Activated B cell treated with CpG ODN at 0.5 μM for 24 hours (primary cell): ENCODE data around the gene PFKFB3. TPM values are rescaled to one million over a fixed set of nuclear protein-coding genes. Genes with fewer than 3 reads are reported as not detected.

Experiments
- ATAC-seq: fragments of 200-7000 bp; cut with Tn5 transposase; one replicate; pipeline ENCODE4 v1.10.0; 2021; ENCODE audit warnings: low read depth, mild to moderate bottlenecking, moderate library complexity
- CTCF ChIA-PET: fragments of 350-600 bp; sonication (Branson Sonifier 250); formaldehyde crosslinking; loops from one replicate; lab custom pipeline; 2021; ENCODE audit warnings: antibody characterized with exemption; lab: Charles Lee
- POLR2A ChIA-PET: fragments of 350-600 bp; sonication (Branson Sonifier 250); formaldehyde crosslinking; loops from one replicate; lab custom pipeline; 2021; ENCODE audit warnings: antibody characterized with exemption; lab: Charles Lee
- DNase-seq: peaks from one replicate; pipeline ENCODE4 v3.0.0; 2022
- H3K27ac Mint-ChIP-seq: one replicate; pipeline ENCODE4 v1.8.0; 2020; ENCODE audit warnings: mixed read lengths
- H3K27me3 Mint-ChIP-seq: one replicate; pipeline ENCODE4 v1.8.0; 2021; ENCODE audit warnings: mixed read lengths
- H3K36me3 Mint-ChIP-seq: one replicate; pipeline ENCODE4 v1.8.0; 2021; ENCODE audit warnings: low read depth, mixed read lengths
- H3K4me1 Mint-ChIP-seq: one replicate; pipeline ENCODE4 v1.8.0; 2021; ENCODE audit warnings: mixed read lengths
- H3K4me3 Mint-ChIP-seq: one replicate; pipeline ENCODE4 v1.8.0; 2020; ENCODE audit warnings: mild to moderate bottlenecking, mixed read lengths
- H3K9me3 Mint-ChIP-seq: one replicate; pipeline ENCODE4 v1.8.0; 2020; ENCODE audit warnings: mixed read lengths
- intact Hi-C: fragments of 100-400 bp; cut with micrococcal nuclease; formaldehyde crosslinking; loops from one replicate; pipeline ENCODE4 v1.15.1; 2024
- total RNA-seq: library from RNA; stranded (reverse); gene quantifications from 2 replicates; pipeline ENCODE4 v1.2.3, GENCODE V29; 2022
- TF ChIP-seq, protein P1 (sequence below): fragments of 200-600 bp; IDR thresholded peaks from one replicate; pipeline ENCODE4 v1.8.0; 2022; ENCODE audit warnings: antibody characterized with exemption, mild to moderate bottlenecking

Gene PFKFB3
- total RNA-seq, 1 donor from 2014 or later, result 105 TPM

DNA sequence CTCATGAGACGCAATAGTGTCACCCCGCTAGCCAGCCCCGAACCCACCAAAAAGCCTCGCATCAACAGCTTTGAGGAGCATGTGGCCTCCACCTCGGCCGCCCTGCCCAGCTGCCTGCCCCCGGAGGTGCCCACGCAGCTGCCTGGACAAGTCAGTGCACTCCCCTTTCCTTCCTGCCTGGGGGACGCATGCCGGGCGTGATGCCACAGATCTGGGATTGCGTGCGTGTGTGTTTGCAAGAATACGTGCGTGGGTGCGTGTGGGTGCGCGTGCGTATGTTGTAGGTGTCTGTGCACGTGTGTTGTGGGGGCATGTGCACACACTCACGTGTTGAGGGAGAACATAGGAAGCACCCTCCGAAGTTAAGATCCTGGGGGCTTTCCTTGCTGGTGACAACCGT is 23.5 kb downstream of the PFKFB3 start:
- Mint-ChIP-seq H3K27ac (no peak overlapping the region), H3K9me3 (no peaks in the 10 kb centered on the region), H3K36me3 (peaks cover 91% of the 10 kb centered on the region), H3K4me1 (no peaks in the 10 kb centered on the region), H3K27me3 (no peaks in the 10 kb centered on the region), H3K4me3 (no peak overlapping the region)
- ChIA-PET CTCF (no interaction called here), POLR2A (no interaction called here)
- TF ChIP-seq, protein P1, sequence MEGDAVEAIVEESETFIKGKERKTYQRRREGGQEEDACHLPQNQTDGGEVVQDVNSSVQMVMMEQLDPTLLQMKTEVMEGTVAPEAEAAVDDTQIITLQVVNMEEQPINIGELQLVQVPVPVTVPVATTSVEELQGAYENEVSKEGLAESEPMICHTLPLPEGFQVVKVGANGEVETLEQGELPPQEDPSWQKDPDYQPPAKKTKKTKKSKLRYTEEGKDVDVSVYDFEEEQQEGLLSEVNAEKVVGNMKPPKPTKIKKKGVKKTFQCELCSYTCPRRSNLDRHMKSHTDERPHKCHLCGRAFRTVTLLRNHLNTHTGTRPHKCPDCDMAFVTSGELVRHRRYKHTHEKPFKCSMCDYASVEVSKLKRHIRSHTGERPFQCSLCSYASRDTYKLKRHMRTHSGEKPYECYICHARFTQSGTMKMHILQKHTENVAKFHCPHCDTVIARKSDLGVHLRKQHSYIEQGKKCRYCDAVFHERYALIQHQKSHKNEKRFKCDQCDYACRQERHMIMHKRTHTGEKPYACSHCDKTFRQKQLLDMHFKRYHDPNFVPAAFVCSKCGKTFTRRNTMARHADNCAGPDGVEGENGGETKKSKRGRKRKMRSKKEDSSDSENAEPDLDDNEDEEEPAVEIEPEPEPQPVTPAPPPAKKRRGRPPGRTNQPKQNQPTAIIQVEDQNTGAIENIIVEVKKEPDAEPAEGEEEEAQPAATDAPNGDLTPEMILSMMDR, result no peak
- ATAC-seq, result no peak
- intact Hi-C loops, result no loop called here
- DNase-seq, result no peak

DNA sequence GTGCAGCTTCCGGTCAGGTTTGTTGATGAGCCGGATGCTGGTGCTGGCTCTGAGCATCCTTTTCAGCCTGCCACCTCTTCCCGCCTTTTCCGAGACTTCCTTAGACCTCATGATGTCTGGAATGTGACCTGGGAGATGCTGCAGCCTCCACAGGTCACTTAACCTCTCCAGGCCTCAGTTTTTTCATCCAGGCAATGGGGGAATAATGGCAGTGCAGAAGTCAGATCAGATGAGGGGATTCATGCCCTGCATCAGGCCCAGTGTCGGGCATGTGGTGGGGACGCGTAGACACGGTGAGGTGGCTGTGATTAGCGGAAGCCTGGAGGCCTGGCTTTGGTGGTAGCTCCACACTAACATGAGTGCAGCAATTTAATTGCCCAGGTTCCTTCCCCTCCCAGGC is 24.6 kb downstream of the PFKFB3 start:
- intact Hi-C loops, result no loop called here

DNA sequence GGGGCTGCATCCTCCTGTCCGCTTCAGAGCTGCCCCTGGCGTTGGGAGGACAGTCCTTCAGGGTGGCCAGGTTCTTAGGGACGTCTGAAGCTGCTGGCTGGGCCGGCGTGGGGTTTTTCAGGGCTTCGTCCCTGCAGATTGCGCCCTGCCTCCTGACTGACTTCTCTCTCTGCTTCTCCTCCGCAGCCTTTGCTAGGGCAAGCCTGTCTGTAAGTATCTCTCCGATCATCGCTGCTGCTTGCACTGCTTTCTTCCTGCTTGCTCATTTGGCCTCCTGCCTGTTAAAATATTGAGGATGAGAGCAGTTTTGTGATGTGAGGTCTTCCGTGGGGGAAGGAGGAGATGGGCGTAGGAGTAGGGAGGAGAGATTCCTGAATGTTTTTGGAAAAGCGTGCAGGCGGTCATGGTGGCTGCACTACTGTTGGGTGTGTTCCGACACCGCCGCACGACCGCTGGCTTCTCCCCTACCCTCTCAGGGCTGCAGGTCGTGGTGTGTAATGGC is 25.3 kb downstream of the PFKFB3 start:
- POLR2A ChIA-PET, result no interaction called here
- Mint-ChIP-seq H3K9me3 (no peaks in the 10 kb centered on the region), H3K4me1 (no peaks in the 10 kb centered on the region), H3K4me3 (no peak overlapping the region), H3K27ac (no peak overlapping the region), H3K36me3 (peaks cover 89% of the 10 kb centered on the region), H3K27me3 (no peaks in the 10 kb centered on the region)
- ATAC-seq (no peak), DNase-seq (no peak)
- CTCF ChIA-PET, result no interaction called here
- TF ChIP-seq, protein P1, result no peak
- intact Hi-C loops, result no loop called here

More for the DNA sequence above, 24.6 kb downstream of the PFKFB3 start:
- no peaks in the 10 kb centered on the region for H3K9me3 Mint-ChIP-seq
- TF ChIP-seq, protein P1, result no peak
- peaks cover 89% of the 10 kb centered on the region for H3K36me3 Mint-ChIP-seq
- H3K27ac Mint-ChIP-seq, result no peak overlapping the region
- H3K27me3 Mint-ChIP-seq, result no peaks in the 10 kb centered on the region
- ChIA-PET POLR2A (no interaction called here), CTCF (no interaction called here)
- DNase-seq, result no peak
- H3K4me3 Mint-ChIP-seq, result no peak overlapping the region
- H3K4me1 Mint-ChIP-seq, result no peaks in the 10 kb centered on the region
- ATAC-seq, result no peak

DNA sequence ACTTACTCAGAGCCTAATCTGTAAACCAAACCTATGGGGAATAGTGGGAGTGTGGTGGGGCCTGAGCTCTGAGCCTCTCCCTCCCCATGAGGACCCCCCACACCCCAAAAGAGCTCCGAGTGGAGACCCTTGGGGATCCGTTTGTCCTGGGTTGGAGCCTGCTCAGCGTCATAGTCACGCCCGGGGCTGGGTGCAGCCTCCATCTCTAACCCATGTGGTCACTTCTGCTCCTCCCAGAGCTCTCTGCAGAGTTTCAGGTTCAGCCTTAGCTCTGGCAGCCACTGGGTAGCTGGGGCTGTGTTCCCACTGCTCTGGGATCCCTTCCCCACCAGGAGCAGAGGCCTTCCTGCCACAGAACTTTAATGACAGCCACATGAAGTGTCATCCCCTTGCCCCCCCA is 25.9 kb downstream of the PFKFB3 start:
- ChIA-PET POLR2A (interaction anchor here (0.9 kb wide), 1 partner anchor 173 kb away, joined by 3 read pairs; no protein-coding TSS in a partner anchor), CTCF (no interaction called here)
- no peaks in the 10 kb centered on the region for H3K4me1 Mint-ChIP-seq
- intact Hi-C loops, result no loop called here
- H3K36me3 Mint-ChIP-seq, result peaks cover 89% of the 10 kb centered on the region
- H3K4me3 Mint-ChIP-seq, result no peak overlapping the region
- no peaks in the 10 kb centered on the region for H3K27me3 Mint-ChIP-seq
- DNase-seq, result no peak
- TF ChIP-seq, protein P1, result no peak
- ATAC-seq, result no peak
- H3K27ac Mint-ChIP-seq, result no peak overlapping the region
- H3K9me3 Mint-ChIP-seq, result no peaks in the 10 kb centered on the region

DNA sequence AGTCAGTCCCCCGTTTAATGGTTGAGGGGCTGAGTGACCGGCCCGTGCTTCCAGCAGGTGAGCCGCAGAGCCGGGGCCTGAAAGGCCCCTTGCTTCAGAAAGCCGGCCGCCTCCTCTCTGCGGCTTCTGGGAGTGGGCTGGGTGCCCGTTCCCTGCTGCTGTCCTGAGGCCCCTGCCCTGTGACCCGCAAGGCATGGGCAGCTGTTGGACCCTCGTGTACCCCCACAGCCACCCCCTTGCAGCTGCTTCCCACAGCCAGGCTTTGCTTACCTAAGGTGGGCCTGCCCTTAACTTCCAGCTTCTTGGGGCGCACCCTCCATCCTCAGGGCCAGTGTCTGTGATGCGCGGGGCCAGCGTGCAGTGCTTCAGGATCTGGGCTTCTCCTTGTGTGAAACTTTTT is 26.6 kb downstream of the PFKFB3 start:
- no peak for DNase-seq
- ChIA-PET POLR2A (interaction anchor here (0.6 to 0.9 kb wide), 2 partner anchors 171 to 172 kb away, joined by 3 read pairs; no protein-coding TSS in a partner anchor), CTCF (no interaction called here)
- no peaks in the 10 kb centered on the region for H3K4me1 Mint-ChIP-seq
- H3K27ac Mint-ChIP-seq, result no peak overlapping the region
- H3K36me3 Mint-ChIP-seq, result peaks cover 89% of the 10 kb centered on the region
- no peaks in the 10 kb centered on the region for H3K9me3 Mint-ChIP-seq
- TF ChIP-seq, protein P1, result no peak
- intact Hi-C loops, result no loop called here
- no peak overlapping the region for H3K4me3 Mint-ChIP-seq
- H3K27me3 Mint-ChIP-seq, result no peaks in the 10 kb centered on the region
- no peak for ATAC-seq
